HEK293 (cell line): ENCODE data around the gene ZBTB22.
A peak's percentile ranks its signal among the peaks of the same experiment; 100 is the strongest.

Experiments
- BCL6B ChIP-seq: fragments of 450-650 bp; formaldehyde crosslinking; IDR thresholded peaks from 2 replicates; pipeline ENCODE4 v1.5.1; 2017; ENCODE audit warnings: missing biosample characterization, missing genetic modification characterization
- FEZF1 ChIP-seq: fragments of 450-650 bp; formaldehyde crosslinking; IDR thresholded peaks from 2 replicates; pipeline ENCODE4 v1.5.1; 2016; ENCODE audit warnings: missing biosample characterization, missing genetic modification characterization
- GLIS1 ChIP-seq: fragments of 450-650 bp; formaldehyde crosslinking; IDR thresholded peaks from 2 replicates; pipeline ENCODE4 v1.5.1; 2016; ENCODE audit warnings: missing biosample characterization, missing genetic modification characterization
- HIC1 ChIP-seq: fragments of 450-650 bp; formaldehyde crosslinking; IDR thresholded peaks from 2 replicates; pipeline ENCODE4 v1.5.1; 2016; ENCODE audit warnings: missing biosample characterization, missing genetic modification characterization
- HOXA7 ChIP-seq: sonication (generic); formaldehyde crosslinking; IDR thresholded peaks from 2 replicates; pipeline ENCODE4 v1.8.1; 2022; ENCODE audit warnings: missing genetic modification reagents, borderline replicate concordance
- KLF7 ChIP-seq: fragments of 450-650 bp; formaldehyde crosslinking; IDR thresholded peaks from 2 replicates; pipeline ENCODE4 v1.5.1; 2016; ENCODE audit warnings: missing biosample characterization, missing genetic modification characterization, borderline replicate concordance
- PRDM1 ChIP-seq: fragments of 450-650 bp; formaldehyde crosslinking; IDR thresholded peaks from 2 replicates; pipeline ENCODE4; 2016; ENCODE audit warnings: missing biosample characterization, missing genetic modification characterization
- SCRT1 ChIP-seq: fragments of 450-650 bp; formaldehyde crosslinking; IDR thresholded peaks from 2 replicates; pipeline ENCODE4 v1.5.1; 2016; ENCODE audit warnings: missing biosample characterization, missing genetic modification characterization, borderline replicate concordance
- SCRT2 ChIP-seq: fragments of 450-650 bp; formaldehyde crosslinking; IDR thresholded peaks from 2 replicates; pipeline ENCODE4 v1.5.1; 2016; ENCODE audit warnings: missing biosample characterization, missing genetic modification characterization
- SETDB1 ChIP-seq: IDR thresholded peaks from one replicate; pipeline ENCODE4 v1.6.1; 2017; ENCODE audit warnings: mild to moderate bottlenecking, low read length, moderate library complexity, mixed read lengths; ENCODE audit not compliant: insufficient read length
- SP3 ChIP-seq: fragments of 450-650 bp; formaldehyde crosslinking; IDR thresholded peaks from 2 replicates; pipeline ENCODE4 v1.5.1; 2016; ENCODE audit warnings: missing biosample characterization, missing genetic modification characterization
- TSHZ1 ChIP-seq: fragments of 450-650 bp; formaldehyde crosslinking; IDR thresholded peaks from 2 replicates; pipeline ENCODE4 v1.5.1; 2016; ENCODE audit warnings: missing biosample characterization, missing genetic modification characterization, borderline replicate concordance
- YY2 ChIP-seq: fragments of 450-650 bp; formaldehyde crosslinking; IDR thresholded peaks from 2 replicates; pipeline ENCODE4 v1.5.1; 2016; ENCODE audit warnings: missing biosample characterization, missing genetic modification characterization
- ZBTB7A ChIP-seq: fragments of 450-650 bp; formaldehyde crosslinking; IDR thresholded peaks from 2 replicates; pipeline ENCODE4 v1.5.1; 2016; ENCODE audit warnings: low read depth, missing biosample characterization, missing genetic modification characterization
- ZNF175 ChIP-seq: fragments of 450-650 bp; formaldehyde crosslinking; IDR thresholded peaks from 2 replicates; pipeline ENCODE4 v1.5.1; 2016; ENCODE audit warnings: missing biosample characterization, missing genetic modification characterization
- ZNF19 ChIP-seq: fragments of 450-650 bp; formaldehyde crosslinking; IDR thresholded peaks from 2 replicates; pipeline ENCODE4; 2016; ENCODE audit warnings: missing biosample characterization, missing genetic modification characterization, low read depth
- ZNF2 ChIP-seq: fragments of 450-650 bp; formaldehyde crosslinking; IDR thresholded peaks from 2 replicates; pipeline ENCODE4 v1.5.1; 2016; ENCODE audit warnings: missing biosample characterization, missing genetic modification characterization
- ZNF223 ChIP-seq: fragments of 450-650 bp; formaldehyde crosslinking; IDR thresholded peaks from 2 replicates; pipeline ENCODE4 v1.5.1; 2016; ENCODE audit warnings: missing biosample characterization, missing genetic modification characterization
- ZNF280D ChIP-seq: fragments of 450-650 bp; formaldehyde crosslinking; IDR thresholded peaks from 2 replicates; pipeline ENCODE4 v1.5.1; 2016; ENCODE audit warnings: missing biosample characterization, missing genetic modification characterization
- ZNF324 ChIP-seq: fragments of 450-650 bp; formaldehyde crosslinking; IDR thresholded peaks from 2 replicates; pipeline ENCODE4 v1.5.1; 2016; ENCODE audit warnings: missing biosample characterization, missing genetic modification characterization
- ZNF391 ChIP-seq: fragments of 450-650 bp; formaldehyde crosslinking; IDR thresholded peaks from 2 replicates; pipeline ENCODE4 v1.5.1; 2016; ENCODE audit warnings: low read depth, missing biosample characterization, missing genetic modification characterization, borderline replicate concordance
- ZNF501 ChIP-seq: fragments of 450-650 bp; formaldehyde crosslinking; IDR thresholded peaks from 2 replicates; pipeline ENCODE4 v1.5.1; 2016; ENCODE audit warnings: missing biosample characterization, missing genetic modification characterization
- ZNF514 ChIP-seq: fragments of 450-650 bp; formaldehyde crosslinking; IDR thresholded peaks from 2 replicates; pipeline ENCODE4 v1.5.1; 2016; ENCODE audit warnings: missing biosample characterization, missing genetic modification characterization
- ZNF521 ChIP-seq: fragments of 450-650 bp; formaldehyde crosslinking; IDR thresholded peaks from 2 replicates; pipeline ENCODE4 v1.5.1; 2017; ENCODE audit warnings: missing biosample characterization, mild to moderate bottlenecking, missing genetic modification characterization
- ZNF560 ChIP-seq: fragments of 450-650 bp; formaldehyde crosslinking; IDR thresholded peaks from 2 replicates; pipeline ENCODE4 v1.5.1; 2017; ENCODE audit warnings: missing biosample characterization, missing genetic modification characterization, borderline replicate concordance
- ZNF580 ChIP-seq: fragments of 450-650 bp; formaldehyde crosslinking; IDR thresholded peaks from 2 replicates; pipeline ENCODE4 v1.5.1; 2016; ENCODE audit warnings: missing biosample characterization, missing genetic modification characterization
- ZNF747 ChIP-seq: fragments of 450-650 bp; formaldehyde crosslinking; IDR thresholded peaks from 2 replicates; pipeline ENCODE4 v1.5.1; 2016; ENCODE audit warnings: missing biosample characterization, missing genetic modification characterization
- ZNF76 ChIP-seq: fragments of 450-650 bp; formaldehyde crosslinking; IDR thresholded peaks from 2 replicates; pipeline ENCODE4; 2016; ENCODE audit warnings: low read depth, missing biosample characterization, missing genetic modification characterization, borderline replicate concordance
- ZSCAN30 ChIP-seq: fragments of 450-650 bp; IDR thresholded peaks from 2 replicates; pipeline ENCODE4 v1.5.1; 2018; ENCODE audit warnings: missing biosample characterization, mild to moderate bottlenecking, missing genetic modification characterization, moderate library complexity

Gene ZBTB22

GRCh38 chr6:33344701-33345697 lies 27.5 kb upstream of the ZBTB22 start (continued):
- TF ChIP-seq HIC1 (tag by site-specific recombination) (0 out of 2 replicates have a peak, but pooled peaks have one; percentile 32), SP3 (tag by site-specific recombination) (no peak), ZSCAN30 (tag by site-specific recombination) (peak; percentile 81), TSHZ1 (tag by site-specific recombination) (peak; percentile 58; the same call in 1 of the 2 replicates), ZNF501 (no peak), ZNF521 (tag by site-specific recombination) (no peak), SETDB1 (no peak), SCRT2 (tag by site-specific recombination) (peak; percentile 74), ZBTB7A (tag by site-specific recombination) (no peak), ZNF2 (tag by site-specific recombination) (0 out of 2 replicates have a peak, but pooled peaks have one; percentile 26), HOXA7 (CRISPR knock-in tag) (no peak), ZNF514 (no peak), ZNF76 (tag by site-specific recombination) (no peak; the same call in 1 of the 2 replicates), ZNF391 (tag by site-specific recombination) (no peak), PRDM1 (tag by site-specific recombination) (peak; percentile 46; the same call in 1 of the 2 replicates), ZNF175 (no peak), SCRT1 (tag by site-specific recombination) (no peak), ZNF324 (0 out of 2 replicates have a peak, but pooled peaks have one; percentile 34), ZNF280D (tag by site-specific recombination) (no peak), ZNF19 (tag by site-specific recombination) (no peak), ZNF223 (tag by site-specific recombination) (no peak), KLF7 (tag by site-specific recombination) (peak; percentile 71; the same call in 1 of the 2 replicates), GLIS1 (tag by site-specific recombination) (peak; percentile 30), ZNF580 (peak; percentile 70; the same call in 1 of the 2 replicates), ZNF747 (tag by site-specific recombination) (no peak), BCL6B (tag by site-specific recombination) (no peak), YY2 (tag by site-specific recombination) (no peak), ZNF560 (tag by site-specific recombination) (no peak), FEZF1 (tag by site-specific recombination) (peak; percentile 70)
